HG03108 (cell line): ENCODE data around the gene CREB3L2.
A peak's percentile ranks its signal among the peaks of the same experiment; 100 is the strongest.
"Not testable (repeated sequence)": the region's sequence is repeated elsewhere in the genome, so short reads cannot be mapped to it uniquely, and the experiment has no call there.

Experiments
- ATAC-seq: cut with Tn5 transposase; IDR thresholded peaks from one replicate; pipeline ENCODE4 v1.9.1; 2021; ENCODE audit warnings: moderate library complexity; ENCODE audit not compliant: unreplicated experiment

Gene CREB3L2

DNA sequence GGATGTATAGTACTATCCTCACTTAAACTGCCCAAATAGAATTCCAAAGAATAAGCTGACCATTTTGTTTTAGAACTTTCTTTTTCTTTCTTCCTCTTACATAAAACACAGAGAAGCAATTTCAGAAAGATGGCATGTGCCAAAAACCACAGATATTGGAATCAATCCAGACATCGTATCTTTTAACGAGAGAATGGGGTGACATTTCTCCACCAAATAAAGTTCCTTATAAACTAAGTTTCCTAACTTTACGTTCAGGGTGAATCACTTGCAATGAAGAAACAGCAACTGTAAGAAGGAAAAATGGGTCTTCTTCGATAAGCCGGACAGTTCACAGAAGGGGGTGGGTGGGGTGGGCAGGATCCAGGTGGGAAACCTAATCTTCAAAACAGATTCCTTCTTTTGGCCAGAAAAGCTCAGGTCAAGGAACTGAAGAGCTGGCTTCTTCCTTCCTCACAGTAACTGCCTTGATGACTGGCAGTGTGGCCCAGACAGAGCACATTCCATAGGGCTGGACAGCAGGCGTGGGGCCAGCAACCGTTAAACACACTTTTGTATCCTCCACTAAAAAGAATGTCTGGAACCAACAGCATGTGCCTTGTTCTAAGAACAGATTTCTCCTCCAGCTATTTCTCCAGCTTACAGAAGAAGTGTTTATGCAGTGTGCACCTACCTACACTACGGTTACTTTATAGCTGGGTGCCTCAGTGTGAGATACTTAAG lies 31.5 kb downstream of the CREB3L2 start:
- no peak for ATAC-seq

DNA sequence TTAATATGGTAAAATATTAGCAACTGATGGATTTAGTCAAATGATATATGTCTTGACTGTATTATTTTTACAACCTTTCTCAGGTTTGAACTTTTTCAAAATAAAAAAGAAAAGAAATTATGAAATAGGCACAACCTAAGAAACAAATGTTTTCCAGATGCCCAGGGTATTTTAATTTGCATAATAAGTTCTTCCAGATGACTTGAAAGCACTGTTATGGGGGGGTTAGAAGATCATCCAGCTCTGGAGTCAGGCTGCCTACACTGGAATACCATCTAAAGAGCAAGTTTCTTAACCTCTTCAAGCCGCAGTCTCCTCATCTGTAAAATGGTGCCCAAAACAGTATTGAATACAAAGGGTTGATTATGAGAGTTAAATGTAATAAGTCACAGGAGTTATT lies 32.1 kb downstream of the CREB3L2 start:
- no peak for ATAC-seq

DNA sequence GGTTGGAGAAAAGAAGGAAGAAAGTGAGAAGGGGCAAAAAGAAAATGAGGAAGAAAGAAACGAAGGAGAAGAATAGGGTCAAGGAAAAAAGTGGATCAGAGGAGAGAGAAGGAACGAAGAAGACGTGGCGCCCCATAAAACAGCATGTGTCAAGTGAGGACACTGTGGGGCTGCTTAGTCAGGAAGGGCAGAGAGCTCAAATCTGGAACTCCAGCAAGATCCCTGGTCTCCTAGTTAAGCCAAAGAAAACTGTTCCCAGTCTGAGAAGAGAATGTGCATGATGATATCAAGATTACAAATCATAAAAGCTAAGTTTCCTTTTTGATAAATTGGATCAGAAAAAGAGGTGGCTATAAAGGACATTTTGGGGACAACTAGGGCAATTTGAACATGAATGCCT lies 33.0 kb downstream of the CREB3L2 start:
- ATAC-seq, result no peak

DNA sequence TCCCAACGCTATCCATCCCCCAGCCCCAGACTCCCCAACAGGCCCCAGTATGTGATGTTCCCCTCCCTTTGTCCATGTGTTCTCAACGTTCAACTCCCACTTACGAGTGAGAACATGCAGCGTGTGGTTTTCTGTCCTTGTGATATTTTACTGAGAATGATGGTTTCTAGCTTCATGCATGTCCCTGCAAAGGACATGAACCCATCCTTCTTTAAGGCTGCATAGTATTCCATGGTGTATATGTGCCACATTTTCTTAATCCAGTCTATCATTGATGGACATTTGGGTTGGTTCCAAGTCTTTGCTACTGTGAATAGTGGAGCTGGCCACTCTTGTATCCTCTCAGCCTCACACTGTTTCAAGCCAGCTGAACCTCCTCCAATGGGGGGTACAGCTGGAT lies 33.5 kb downstream of the CREB3L2 start:
- not testable (repeated sequence) for ATAC-seq

DNA sequence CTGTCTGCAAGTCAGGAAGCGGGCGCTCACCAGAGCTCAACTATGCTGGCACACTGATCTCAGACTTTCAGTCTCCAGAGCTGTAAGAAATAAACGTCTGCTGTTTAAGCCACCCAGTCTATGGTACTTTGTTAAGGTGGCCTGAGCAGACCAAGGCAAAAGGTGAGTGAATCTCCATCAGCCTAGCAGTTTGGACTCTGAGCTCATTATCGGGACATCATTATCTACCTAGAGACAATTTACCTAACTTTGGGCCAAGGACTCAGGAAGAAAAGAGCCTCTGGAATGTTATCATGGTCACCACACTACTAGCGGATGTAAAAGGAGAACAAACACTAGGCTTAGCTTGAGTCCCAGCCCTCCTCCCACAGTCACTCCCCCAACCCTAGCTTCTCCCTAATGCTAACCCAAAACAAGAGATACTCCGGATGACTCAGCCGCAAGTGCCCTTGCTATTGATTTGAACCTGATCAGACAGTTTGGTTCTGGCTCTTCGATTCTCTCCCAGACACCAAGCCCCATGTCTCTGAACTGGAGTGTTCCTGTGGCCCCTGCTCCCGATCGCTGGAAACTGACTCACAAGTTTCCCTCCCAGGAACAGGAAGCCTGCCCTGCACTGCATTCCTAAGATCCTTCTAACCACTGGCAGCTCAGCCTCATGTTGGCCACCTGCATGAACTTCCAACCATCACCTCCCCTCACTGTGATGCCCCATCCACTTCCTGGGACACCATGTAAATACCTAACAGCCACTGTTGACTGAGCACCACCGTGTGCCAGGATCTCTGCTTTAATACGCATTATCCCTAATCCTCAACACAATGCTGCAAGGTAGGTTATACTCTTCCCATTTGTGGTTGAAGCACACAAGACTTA lies 34.5 kb downstream of the CREB3L2 start:
- ATAC-seq, result no peak

DNA sequence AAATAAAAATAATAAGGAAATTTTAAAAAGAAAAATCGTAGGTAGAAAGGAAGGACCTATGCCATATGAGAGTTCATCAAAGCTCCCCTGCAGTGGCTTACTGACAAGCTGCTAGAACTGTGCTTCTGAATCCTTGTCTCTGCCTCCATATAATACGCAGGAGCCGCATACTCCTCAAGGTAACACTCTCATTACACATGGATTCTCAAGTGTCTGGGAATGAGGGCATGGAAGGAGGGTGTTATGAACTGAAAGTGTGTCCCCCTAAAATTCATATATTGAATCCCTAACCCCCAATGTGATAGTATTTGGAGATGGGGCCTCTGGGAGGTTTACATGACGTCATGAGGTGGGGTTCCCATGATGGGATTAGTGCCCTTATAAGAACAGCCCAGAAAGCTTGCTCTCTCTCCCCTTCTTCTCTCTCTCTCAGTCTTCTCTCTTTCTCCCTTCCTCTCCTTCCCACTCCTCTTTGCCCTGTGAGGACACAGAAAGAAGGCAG lies 35.2 kb downstream of the CREB3L2 start:
- no peak for ATAC-seq

DNA sequence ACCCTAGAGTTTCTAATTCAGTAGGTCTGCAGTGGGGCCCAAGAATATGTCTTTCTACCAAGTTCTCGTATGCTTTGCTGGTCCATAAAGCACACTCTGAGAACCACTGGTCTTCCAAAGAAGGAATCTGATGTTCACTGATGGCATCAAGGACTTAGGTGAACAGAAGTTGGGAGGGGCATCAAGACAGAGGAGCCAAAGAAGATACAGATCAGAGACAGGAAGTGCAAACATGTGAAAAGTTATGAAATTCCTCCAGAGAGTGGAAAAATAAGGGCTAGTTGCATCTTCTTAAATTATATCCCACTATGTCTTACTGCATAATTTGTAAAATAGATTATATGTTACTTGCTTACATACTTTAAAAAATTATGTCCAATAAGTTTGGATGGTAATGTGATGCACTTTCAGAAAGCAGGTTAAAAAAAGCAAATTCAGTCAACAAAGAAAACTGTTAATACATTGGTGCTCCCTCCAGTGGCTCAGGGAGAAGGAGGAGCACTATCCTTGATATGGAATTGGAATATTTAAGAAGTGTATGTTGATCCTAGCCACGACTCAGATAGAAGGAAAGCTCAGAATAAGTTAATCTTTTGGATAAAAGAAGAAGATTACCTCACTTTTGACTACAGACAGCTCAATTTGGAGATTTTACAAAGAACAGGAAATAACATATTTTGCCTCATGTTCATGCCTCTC lies 35.8 kb downstream of the CREB3L2 start:
- no peak for ATAC-seq

DNA sequence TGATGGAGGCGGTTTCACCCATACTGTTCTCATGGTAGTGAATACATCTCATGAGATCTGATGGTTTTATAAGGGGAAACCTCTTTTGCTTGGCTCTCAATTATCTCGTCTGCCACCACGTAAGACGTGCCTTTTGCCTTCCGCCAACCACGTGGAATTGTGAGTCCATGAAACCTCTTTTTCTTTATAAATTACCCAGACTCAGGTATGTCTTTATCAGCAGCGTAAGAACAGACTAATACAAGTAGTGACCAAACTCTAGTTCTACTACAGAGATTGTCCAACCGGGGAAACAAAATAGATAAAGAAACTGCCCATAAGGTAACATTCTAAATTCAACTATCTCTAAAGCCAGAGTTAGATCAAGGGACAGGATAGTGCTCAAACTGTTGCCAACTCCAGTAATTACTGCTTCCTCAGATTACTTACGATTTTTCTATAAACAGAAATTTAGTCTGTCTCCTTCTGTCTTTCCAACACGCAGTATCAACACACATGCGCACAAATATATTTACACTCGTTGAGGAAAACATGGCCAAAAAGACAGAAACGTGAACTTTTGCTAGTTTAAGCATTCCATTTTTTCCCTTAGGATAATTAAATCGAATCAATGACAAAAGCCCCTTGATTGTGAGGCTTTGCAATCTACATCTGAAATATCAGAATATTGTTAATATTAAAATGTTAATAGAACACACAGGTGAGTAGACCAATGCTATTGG lies 36.9 kb downstream of the CREB3L2 start:
- no peak for ATAC-seq

DNA sequence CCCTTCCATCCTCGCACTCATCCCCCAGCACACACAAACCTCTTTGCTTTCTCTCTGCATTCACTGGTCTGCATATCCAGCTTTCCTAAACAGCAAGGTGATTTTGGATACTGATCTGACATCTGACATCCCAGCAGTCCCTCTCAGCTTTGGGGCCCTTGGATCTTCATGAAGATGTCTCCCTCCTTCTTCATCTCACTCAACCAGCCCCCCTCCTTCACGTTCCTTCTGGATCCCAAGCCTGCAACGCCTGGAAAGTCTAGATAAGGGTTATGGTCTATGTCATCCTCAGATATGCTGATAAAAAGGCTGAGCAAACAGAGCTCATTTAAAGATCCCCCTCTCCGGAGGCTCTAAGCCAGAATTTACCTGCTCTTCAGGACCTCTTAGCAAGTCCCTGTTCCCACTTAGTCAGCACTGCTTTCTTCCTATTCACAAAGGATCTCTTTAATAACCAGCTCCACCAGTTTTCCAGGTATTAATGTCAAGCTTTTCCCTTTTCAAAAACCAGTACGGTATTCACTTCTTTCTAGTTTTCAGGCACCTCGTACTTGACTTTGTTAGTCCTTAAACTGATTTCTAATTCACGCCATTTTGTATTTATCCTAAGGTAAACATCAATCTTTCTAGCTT lies 38.9 kb downstream of the CREB3L2 start:
- no peak for ATAC-seq

DNA sequence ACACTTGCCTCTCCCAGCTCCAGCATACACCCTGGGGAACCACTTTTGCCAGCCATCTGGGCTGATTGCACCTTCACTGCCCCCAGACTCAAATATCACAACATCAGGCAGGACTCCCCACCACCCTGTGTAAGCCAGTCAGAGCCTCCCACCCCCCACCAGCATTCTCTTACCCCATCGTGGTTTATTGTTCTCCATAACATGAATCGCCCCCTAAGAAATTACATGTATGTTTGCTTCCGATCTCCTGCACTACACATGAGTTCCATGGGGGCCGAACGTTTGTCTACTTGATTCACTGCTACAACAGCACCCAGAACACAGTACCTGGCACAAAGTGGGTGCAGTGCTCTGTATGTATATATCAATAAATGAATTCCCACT lies 39.4 kb downstream of the CREB3L2 start:
- no peak for ATAC-seq

DNA sequence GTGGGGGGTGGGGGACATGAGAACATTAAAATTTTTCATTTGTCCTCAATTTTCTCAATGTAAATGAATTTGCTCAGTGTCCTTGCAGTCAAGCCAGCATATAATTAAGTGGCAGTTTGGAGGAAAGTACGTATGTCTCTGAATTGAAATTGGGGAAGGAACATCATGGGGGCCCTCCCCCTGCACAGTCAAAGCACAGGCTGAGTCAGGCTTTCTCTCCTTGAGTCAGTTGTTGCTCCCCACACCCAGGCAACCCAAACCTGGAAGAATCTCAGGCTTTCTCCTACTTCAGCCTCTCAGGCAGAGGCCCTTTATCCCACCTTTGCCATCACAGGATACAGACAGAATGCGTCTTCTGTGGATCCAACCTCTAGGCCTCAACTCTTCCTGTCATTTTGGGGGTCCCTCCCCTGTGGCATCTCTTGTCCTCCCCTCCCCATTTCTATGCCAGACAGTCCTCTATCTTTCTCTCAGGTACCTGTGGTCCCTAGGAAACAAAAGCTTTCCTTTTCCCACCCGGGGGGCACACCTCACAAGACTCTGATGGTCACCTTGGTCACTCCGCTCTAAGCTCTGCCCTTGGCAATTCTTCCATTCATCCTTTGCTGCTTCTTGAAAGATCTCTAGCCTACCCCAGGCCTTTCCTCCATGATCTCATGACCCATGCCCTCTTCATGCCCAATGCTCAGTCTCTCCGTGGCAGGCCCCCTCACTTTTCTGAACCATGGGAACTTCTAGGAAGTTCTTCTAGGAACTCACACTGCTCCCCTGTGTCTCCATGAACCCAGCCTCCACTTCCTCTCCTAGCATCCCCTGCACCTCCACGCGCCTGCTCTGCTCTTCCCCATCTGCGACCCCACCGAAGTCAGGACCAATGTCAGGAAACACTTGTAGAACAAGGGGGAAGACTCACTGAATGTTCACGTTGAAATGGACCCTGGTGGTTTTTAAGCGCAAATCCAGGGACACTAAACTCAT lies 40.4 kb downstream of the CREB3L2 start:
- peak; percentile 69 for ATAC-seq

DNA sequence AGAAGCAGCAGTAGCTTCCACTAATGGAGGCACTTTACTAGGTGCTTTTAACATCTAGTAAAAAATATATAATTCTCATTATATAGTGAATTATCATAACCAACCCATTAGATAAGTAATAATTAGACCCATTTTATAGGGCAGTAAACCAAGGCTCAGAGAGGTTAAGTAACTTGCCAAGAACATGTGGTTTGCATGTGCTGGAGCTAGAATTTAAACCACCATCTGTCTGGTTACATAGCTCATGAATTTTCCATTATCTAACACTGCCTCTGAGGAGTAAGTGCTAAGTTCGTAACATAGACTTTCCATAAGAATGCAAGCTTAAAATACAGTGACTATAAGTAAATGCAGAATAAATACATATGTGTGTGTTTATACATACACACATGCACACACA lies 41.9 kb downstream of the CREB3L2 start:
- no peak for ATAC-seq

DNA sequence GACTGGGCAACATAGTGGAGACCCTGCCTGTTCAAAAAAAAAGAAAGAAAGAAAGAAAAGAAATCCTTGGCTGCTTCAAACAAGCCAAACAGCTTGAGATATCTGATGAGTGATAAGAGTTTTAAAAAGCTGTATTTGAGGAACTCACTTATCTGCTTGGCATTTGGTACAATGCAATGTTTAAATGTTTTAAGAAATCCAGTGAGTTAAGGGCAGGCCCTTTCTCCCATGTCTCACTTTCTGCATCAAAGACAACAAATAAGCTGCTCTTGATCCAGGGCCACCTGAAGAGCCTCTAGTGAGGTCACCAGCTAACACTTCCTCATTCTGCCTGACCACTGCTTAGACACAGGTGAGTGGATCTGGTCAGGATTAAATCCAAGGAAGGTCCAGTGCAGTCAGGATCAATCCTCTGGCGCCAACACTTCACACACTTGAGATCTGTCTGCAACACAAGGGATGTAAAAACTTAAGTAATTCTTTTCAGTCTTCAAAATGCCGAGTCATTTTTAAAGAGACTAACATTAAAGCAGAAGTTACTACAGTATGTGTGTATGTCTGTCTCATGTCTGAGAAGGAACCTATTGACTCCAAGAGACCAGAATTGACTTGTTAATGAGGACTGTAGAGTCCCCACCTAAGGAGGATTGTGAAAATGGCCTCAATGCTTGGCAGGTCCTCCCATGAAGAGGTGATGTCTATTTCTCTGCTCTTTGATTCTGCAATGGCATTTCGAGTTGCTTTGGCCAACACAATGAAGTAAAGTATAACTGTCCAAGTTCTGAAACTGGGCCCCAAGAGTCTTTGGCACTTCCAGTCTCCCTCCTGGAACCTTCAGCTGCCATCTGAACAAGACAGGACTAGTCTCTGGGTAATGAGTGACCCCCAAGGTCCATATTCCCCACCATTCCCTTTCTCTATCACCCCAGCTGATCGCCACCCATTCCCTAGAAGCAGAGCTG lies 43.1 kb downstream of the CREB3L2 start:
- ATAC-seq, result no peak

DNA sequence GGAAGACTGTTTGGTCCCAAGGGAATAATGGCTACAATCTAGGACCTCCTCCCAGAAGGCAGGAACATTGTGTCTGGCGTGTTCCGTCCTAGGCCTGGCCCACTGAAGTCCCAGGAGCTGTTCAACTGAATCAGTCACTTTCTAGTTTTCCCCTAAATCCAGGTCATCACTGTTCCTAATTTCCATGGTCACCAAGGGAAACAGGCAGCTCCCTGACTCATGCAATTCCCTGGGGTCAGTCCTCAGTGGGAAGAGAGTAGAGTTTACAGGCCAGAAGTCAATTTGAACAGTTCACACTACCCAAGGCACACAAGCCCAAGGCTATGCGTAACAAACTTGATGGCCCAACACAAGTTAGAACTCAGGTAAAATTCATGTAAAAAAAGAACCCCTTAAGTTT lies 44.0 kb downstream of the CREB3L2 start:
- ATAC-seq, result no peak

DNA sequence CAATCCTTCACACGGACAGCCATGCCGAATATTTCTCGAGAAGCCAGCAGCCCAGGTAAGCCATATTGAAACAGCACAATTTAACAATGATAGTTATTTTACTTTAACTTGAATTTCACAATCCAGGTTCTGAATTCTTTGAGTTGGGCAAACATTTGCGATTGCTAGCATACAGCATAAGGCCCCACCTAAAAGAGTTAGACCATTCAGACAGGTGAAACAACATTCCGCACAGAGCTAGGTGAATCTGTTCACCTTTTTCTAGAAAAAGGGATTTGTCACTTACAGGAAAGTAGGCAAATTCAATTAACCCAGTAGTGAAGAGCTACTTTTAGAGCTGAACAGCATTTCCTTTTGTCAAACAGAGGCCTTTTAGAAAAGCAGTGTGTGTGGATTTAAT lies 45.3 kb downstream of the CREB3L2 start:
- ATAC-seq, result no peak

DNA sequence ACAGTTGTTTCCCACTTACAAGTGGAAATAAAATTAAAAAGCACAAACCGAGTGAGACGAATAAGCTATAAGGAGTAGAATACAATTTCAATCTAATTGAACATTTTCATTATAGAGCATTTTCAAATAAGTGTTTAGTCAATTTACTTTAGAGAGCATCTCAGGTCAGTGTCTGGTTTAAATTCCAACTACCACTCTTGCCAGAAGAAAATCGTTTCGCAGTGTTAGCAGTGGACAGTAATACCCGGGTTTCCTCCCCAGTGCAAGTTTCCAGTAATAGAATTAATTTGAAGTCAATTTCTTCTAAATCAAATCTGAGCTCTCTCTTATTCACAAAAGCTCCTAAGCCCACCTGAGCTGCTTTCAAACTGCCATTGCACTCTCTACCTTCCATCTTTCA lies 45.7 kb downstream of the CREB3L2 start:
- no peak for ATAC-seq

DNA sequence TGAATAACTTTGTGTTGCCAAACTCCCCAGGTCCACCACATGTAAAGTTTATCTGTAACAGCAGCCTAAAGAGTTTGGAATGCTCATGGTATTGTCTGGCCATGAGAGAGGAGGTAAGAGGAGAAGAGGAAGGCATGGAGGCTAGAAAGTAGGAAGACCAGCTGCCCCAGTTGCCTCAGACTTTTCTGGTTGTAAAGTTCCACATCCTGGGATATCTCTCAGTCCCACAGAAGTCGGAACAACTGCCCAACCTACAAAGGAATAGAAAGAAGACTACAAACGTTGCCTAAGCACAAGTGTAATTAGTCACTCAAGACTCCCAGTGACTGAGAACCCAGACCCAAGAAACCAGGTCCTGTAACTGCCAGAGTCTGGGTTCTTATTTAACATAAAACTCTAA lies 47.3 kb downstream of the CREB3L2 start:
- ATAC-seq, result no peak
